Kidney capillary endothelial cell (primary cell): ENCODE measurements around the gene LOXL1.
A peak's percentile ranks its signal among the peaks of the same experiment; 100 is the strongest.

ENCODE experiments used
- DNase-seq: peaks from one replicate; pipeline ENCODE4 v3.0.0-alpha.2; 2018; ENCODE audit warnings: low spot score

The LOXL1 gene

DNA sequence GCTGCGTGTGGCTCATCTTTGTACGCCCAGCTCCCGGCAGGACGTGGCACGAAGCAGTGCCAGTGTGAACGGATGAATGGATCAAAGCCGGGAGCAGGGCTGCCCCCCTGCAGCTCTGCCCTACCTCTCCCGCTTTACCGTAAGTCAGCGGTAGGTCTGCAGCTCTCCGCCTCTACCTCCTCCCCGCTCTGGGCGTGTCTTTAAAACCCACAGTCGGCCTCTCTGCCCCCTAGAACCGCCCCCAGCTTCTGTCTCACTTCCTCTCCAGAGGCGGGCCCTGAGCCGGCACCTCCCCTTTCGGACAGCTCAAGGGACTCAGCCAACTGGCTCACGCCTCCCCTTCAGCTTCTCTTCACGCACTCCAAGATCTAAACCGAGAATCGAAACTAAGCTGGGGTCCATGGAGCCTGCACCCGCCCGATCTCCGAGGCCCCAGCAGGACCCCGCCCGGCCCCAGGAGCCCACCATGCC, 68.2 kb downstream of the LOXL1 start, which contains the start of gene PML:
Gene PML, plus strand, starts transcription at position 304 of the 471 bp plus-strand sequence. Its CDS starts 97 bp downstream, at position 401.
- peak; percentile 93 for DNase-seq

DNA sequence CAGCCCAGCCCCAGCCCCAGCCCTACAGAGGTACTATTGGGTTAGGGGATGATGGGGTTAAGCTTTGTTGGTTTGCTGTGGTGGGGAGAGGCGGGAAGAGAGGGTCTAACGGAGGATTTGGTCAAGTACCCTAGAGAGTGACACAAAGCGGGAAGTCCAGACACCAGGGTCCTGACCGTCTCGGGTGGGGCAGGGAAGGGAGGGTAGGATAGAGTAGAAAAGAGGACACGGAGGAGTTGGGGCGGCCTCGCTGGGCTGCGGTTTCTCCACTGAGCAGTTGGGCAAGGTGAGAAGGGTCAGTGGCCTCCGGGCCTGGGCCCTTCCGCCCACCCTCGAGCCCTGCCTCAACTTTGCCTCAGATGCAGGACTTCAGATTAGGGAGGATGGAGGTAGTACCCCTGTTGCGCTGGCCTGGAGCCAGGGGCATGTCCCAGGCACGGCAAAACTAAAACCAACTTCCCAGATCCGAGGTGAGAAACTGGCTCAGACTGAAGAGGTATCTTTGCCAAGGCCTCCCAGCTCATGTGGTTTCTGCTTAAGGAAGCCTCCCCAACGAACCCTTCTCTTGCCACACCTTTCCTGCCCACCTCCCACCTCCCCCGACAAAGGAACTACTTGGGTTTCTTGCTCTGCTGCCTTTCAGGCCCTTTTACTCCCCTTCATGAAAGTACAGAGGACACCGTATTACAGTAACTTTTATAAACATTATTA, 68.8 kb downstream of the LOXL1 start:
- no peak for DNase-seq

DNA sequence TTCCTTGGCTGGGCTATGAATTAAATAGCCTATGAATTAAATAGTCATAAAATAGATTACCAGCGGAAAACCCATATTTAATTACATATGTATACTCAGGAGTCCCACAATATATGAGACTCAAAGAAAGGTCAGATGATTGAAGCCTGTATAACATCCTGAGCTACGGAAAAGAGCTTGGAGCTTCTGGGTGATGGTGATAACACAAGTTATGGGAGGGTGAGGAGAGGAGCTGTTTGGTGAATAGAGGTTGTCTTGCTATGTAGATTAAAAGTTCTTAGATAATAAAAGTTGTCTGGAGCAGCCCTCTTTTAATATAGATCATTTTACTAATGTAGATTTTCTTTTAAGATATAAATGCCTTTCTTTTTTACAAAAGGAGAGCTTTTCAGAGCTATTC, 70.0 kb downstream of the LOXL1 start:
- DNase-seq = no peak

DNA sequence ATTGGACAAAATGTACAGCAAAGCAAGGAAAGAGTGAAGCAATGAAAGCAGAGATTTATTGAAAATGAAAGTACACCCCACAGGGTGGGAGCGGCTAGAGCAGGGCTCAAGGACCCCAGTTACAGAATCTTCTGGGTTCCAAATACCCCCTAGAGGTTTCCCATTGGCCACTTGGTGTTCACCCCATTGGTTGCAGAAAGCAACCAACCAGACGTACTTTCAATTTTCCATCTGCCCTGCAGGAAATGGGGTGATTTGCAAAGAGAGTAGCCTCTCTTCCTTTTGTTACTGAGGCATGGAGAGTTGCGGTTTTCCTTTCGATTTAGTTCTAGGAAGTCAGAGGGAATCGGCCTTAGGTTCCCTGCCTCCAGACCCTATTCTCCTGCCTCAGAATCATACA, 70.7 kb downstream of the LOXL1 start:
- DNase-seq = peak; percentile 51

DNA sequence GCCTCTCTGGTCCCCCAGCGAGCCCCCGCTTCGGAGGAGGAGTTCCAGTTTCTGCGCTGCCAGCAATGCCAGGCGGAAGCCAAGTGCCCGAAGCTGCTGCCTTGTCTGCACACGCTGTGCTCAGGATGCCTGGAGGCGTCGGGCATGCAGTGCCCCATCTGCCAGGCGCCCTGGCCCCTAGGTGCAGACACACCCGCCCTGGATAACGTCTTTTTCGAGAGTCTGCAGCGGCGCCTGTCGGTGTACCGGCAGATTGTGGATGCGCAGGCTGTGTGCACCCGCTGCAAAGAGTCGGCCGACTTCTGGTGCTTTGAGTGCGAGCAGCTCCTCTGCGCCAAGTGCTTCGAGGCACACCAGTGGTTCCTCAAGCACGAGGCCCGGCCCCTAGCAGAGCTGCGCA, 71.7 kb downstream of the LOXL1 start:
- no peak for DNase-seq
